NK-92 (cell line): ENCODE measurements around the gene APBB2.
"Not testable (repeated sequence)": the region's sequence is repeated elsewhere in the genome, so short reads cannot be mapped to it uniquely, and the experiment has no call there.

Experiments
- DNase-seq: peaks from one replicate; lab custom pipeline; 2025; ENCODE audit not compliant: unreplicated experiment; lab: John Stamatoyannopoulos, UW

The APBB2 gene

GRCh38 chr4:41069838-41070237, 144.5 kb downstream of the APBB2 start:
- no peak for DNase-seq

DNA sequence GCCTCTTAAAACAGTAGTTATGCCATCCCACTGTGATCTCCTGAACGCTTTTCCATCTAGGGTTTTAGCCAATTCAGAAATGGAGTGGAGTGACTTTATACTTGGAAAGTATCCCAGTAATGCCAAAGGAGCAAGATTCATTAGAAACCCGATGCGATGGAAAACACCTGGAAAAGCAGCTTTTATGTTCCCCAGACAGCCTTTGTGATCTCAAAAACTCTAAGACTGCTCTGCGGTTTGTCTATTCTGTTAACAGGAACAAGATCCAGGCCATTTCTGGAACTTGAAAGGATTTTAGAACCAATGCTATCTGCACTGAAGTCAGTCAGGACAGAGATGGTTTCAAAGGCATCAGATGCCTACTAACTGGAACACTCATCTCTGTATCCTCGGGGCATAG, 145.1 kb downstream of the APBB2 start:
- DNase-seq, result no peak

DNA sequence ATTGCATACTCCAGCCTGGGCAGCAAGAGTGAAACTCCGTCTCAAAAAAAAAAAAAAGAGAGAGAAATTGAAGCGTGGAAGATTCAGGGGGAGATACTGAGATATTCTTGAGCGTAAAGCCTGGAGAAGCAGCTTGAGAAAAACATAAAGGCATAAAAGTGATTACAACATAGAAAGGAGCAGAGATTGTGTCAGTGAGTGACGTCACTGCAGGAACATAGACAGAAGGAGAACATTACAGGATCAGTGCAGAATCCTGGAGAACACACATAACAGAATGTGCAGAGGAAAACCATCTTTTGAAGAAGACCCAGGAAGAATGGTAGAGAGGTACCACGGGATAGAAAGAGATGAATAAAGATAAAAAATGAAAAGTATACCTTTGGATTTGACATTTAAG, 147.0 kb downstream of the APBB2 start:
- no peak for DNase-seq

- DNase-seq, result no peak
These were observed 148.3 kb downstream of the APBB2 start for GRCh38 chr4:41066049-41066448.

DNA sequence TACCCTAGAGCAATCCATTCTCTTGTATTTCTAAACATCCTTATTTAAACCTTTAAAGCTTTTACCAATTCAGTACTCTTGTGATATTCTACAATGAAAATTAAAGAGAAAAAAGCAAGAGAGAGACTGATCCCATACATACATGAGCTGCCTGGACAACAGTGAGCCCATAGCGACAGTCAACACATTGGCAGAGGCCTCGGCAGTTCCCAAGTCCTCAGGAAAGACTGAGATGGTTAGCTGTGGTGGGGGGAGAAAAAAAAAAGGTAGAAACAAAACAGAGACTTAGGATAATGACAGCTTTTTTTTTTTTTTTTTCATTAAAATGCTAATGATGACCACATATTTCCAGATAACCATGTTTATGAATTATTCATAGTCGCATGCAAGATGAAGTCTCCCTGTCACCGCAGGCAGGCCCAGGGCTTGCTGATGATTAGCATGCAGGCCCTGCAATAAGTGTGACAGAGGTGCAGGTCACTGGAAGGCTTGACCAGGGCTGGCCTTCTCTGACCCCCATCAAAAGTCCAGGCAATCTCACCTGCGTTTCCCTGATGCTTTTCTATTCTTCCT, 148.8 kb downstream of the APBB2 start:
- DNase-seq, result no peak

GRCh38 chr4:41064953-41065352, 149.4 kb downstream of the APBB2 start:
- no peak for DNase-seq

- no peak for DNase-seq
These were observed 152.7 kb downstream of the APBB2 start for GRCh38 chr4:41061482-41062185.

GRCh38 chr4:41060352-41061334, 153.7 kb downstream of the APBB2 start:
- no peak for DNase-seq

DNA sequence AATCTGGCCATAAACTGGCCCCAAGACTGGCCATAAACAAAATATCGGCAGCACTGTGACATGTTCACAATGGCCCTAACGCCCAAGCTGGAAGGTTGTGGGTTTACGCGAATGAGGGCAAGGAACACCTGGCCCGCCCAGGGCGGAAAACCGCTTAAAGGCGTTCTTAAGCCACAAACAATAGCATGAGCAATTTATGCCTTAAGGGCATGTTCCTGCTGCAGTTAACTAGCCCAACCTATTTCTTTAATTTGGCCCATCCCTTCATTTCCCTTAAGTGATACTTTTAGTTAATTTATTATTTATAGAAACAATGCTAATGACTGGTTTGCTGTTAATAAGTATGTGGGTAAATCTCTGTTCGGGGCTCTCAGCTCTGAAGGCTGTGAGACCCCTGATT, 154.9 kb downstream of the APBB2 start:
- not testable (repeated sequence) for DNase-seq

DNA sequence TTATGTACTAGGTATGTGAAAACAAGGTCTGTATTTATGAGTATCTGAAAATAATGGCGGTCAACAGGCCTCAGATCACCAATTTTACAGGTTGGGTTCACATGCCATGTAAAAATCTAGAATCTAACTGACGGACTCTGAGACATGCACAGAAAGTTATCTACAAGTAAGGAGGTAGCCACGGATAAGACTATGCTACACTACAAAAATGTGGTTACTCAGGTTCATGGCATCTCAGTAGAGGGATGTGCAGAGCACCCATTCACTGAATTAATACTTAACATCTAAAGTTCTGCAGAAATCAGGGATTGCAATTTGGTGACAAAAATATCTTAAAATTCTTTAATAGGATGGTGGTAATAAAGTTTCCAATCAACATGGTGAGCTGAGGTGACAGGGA, 155.9 kb downstream of the APBB2 start:
- no peak for DNase-seq

DNA sequence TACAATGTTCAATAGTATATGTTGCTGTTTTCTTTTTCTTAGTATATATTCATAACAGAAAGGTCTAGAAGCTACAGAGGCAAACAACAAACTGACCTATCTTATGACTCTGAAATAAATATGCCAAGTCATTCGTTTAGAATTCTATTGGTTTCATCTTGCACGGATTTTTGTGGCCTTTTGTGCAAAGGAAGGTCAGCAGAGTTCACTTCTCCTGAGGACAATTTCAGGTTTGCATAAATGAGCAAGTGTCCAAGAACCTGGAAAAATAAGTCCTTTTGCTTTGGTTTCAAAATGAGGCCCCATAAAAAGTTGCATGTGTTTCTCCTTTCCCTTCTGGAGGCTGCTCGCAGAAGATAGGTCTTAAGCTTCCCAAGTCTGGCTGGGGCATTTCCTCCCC, 156.9 kb downstream of the APBB2 start:
- DNase-seq, result no peak

DNA sequence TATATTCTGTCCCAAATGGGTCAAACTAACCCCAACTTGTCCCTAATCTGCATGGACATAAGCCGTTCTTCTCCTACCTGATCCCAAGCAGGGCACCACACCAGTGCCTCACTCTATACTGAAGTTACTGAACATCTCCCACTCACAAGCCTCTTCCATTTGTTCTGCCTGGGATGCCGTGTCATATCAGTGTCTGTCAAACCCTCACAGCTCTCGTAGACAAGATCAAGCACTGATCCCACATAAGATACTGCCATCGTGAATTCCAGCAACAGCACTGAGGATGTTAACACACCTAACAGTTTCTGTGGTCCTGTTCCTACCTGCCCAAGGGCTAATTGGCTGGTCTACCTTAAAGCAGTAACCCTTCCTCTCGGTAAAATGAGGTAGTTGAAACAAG, 162.1 kb downstream of the APBB2 start:
- no peak for DNase-seq

DNA sequence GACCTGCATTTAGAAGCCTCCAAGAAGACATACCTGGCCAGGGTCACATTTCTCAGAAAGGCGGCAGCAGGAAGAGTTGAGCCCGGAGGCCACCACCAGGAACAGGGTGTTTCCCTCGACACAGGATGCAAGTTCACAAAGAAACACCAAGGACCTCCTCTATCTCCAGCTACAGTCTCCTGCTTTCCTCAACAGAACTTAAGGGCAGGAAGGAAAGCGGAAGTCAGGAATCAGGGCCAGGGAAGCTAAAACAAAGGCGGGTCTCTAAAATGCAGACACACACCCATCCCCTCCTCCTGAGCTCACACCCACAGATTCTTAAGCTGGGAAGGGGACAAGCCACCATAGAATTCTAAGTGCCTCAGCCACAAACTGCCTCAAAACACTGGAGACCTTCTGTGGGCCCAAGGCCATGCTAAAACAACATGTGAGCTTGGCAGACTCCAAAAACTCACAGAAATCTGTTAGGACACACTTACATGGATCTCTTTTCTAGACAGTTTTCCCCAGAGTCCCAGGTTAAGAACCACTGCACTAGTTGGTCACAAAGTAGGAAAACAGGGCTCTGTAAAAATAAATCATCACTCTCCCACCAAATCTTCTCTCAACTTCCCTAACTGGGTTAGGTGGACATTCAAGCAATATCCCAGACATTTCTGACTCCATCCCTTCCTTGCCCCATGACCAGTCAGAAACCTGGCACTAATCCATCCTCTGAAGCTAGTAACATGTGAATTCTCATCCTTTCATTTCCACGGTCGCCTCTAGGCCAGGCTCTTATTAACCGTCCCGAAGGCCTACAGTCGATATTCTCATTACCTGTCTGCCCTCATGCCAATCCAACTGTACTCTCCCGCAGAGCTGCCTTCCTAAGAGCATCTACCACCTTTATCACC, 163.2 kb downstream of the APBB2 start:
- no peak for DNase-seq

DNA sequence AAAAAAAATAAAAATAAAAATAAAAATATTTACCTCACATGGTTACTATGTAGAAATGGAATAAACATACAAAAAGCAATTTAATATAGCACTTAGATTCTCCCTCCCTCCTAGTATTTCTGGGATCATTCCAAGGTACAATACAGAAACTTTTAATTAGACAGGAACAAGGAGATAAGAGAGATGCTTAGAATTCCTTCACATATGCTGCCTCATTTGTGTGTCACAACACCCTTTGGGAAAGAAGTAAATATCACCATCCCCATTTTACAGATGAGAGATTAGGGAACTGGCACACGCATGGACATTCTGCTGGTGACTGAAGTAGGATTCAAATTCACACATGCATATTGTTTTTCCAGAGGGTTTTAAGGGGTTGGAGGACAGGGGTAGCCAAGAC, 164.2 kb downstream of the APBB2 start:
- no peak for DNase-seq

GRCh38 chr4:41049176-41049575, 165.2 kb downstream of the APBB2 start:
- not testable (repeated sequence) for DNase-seq

GRCh38 chr4:41044791-41045190, 169.6 kb downstream of the APBB2 start:
- no peak for DNase-seq

- DNase-seq, result no peak
These were observed 170.2 kb downstream of the APBB2 start for GRCh38 chr4:41044165-41044564.

DNA sequence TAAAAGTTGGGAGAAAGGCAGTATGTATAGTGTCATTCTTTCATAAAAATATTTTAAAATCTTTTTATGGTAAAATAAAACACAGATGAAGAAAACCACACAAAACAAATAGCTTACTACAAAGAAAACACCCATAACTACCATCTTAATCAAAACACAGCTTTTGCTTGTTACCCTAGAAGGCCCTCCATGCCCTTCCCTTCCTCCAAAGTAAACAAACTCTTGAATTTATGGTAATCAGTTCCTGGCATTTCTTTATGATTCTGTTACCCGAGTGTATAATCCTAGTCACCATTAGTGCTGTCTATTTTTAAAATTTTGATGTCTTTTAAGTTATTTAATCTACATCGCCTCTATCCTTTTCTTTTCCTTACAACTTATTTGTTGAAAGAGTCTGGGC, 170.9 kb downstream of the APBB2 start:
- DNase-seq, result no peak

- DNase-seq, result no peak
These were observed 172.8 kb downstream of the APBB2 start for GRCh38 chr4:41041551-41041950.

DNA sequence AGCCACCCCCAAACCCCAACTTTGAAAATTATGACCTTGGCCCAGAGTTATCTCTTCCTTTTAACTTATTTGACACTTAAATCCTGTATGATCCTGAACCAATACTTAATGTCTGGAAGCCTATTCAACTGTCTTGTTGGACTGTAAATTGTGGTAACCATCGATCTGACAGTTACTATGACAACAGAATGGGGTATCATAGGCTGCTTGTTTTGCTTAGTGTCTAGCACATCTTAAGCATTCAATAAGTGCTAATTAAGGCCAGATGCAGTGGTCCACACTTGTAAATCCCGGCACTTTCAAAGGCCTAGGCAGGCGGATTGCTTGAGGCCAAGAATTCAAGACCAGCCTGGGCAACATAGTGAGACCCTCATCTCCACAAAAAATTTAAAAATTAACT, 175.0 kb downstream of the APBB2 start:
- DNase-seq, result no peak

DNA sequence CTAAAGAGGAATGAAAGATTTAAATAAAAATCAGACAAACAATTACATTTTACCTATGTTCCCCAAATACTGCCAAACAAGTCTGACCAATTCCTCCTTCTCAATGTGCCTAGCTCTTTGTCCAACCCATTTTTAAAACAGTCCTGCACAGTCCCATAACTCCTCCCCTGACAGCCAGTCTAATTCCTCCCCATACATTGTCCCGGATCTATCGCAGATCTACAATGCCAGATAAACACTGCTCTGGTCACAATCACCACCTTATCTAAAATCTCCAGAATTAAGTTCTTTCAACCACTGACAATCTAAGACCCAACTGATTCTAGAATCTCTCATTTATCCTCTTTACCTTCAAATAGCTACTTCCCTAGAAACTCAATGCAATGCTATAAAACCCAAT, 176.0 kb downstream of the APBB2 start:
- no peak for DNase-seq
